GM19463 (cell line): Measurements from ENCODE around the gene ANKFY1.

Experiments
- ATAC-seq: cut with Tn5 transposase; IDR thresholded peaks from one replicate; pipeline ENCODE4 v1.9.1; 2021; ENCODE audit warnings: mild to moderate bottlenecking, moderate library complexity; ENCODE audit not compliant: unreplicated experiment

ANKFY1 gene

DNA sequence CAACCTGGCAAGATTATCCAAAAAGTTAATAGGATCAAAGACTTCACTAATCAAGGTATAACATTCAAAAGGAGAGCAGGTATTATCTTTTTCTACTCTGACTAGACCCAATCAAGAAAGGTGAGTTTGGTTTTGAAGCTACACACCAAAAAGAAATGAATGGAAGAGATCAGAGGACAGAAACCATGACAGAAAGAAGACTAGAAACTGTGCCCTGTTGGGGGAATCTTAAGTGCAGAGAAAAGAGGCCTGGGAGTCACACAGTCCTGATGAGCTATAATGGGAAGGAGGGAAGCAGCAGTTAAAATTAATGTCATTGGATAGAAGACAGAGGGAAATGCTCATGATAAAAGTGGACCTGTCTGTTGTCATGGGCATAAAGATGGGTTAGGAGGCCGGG, 138.2 kb downstream of the ANKFY1 start:
- ATAC-seq: no peak

- no peak for ATAC-seq
These were observed 138.8 kb downstream of the ANKFY1 start for GRCh38 chr17:4124999-4125398.

GRCh38 chr17:4120332-4120731, 143.4 kb downstream of the ANKFY1 start:
- no peak for ATAC-seq

- ATAC-seq: no peak
These were observed 144.5 kb downstream of the ANKFY1 start for GRCh38 chr17:4119299-4119698.

DNA sequence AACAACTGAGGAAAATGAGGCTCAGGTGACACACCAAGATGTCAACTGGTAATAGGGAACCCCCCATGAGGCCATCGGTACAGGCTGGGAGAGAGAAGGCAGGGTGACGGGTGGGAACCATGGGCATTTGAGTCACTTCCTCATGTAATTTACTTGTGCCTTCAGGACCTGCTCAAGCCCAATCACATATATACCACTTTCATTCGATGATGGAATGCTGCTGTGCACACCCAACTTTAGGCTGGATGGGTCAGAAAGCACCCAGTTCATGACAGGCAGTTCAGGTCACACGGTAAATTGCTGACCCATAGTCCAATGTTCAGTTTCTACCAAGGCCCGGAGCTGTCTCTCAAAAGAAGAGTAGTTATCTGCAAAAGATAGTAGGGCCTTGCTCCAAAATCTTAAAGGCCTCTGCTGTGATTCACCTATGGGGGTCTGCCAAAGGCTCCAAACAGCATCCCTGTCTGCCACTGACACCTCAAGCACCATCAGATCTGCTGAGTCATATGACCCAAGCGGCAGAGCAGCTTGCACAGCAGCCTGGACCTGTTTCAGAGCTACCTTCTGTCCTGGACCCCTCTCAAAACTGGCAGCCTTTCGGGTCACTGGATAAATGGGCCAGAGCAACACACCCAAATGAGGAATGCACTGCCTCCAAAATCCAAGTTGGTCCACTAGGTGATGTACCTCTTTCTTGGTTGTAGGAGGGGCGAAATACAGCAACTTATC, 145.6 kb downstream of the ANKFY1 start:
- no peak for ATAC-seq

DNA sequence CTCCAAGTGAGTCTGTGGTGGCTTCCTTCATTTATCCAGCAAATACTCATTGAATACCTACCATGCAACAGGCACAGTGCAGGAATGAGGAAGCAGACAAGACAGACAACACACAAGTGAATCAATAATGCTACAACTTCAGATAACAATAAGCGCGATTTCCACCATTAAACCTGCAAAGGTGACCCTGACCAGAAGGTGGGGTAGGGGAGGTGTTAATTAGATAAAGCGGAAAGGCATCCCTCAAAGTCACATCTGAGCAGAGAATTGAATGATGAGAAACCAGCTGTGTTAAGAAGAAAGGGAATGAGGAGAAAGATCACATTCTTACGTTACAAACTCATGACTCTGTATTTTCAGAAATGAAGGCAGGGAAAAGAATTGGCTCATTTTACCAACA, 147.3 kb downstream of the ANKFY1 start:
- ATAC-seq: no peak
